Ovary (tissue), 3 donors: ENCODE data around the gene CNP.

ENCODE experiments used
- CTCF ChIP-seq, 3 donors: fragments of 450-650 bp in 2 of 3; fragments of 200-600 bp in 1 of 3; IDR thresholded peaks; one replicate each; pipeline versions ENCODE4 v1.5.1 to v1.8.0; 2016 to 2022; ENCODE audit warnings: antibody characterized with exemption in 3 of 3, mild to moderate bottlenecking in 1 of 3
- EP300 ChIP-seq: sonication (generic); formaldehyde crosslinking; IDR thresholded peaks from one replicate; pipeline ENCODE4 v1.6.1; 2017; ENCODE audit warnings: antibody characterized with exemption
- POLR2A ChIP-seq: fragments of 450-650 bp; IDR thresholded peaks from one replicate; pipeline ENCODE4 v1.6.1; 2017; ENCODE audit warnings: antibody characterized with exemption, mild to moderate bottlenecking, moderate library complexity
- donor health status: DM: no; HTN: no; CAD: no.

GRCh38 chr17:41944943-41945342 lies 21.7 kb upstream of the CNP start:
- TF ChIP-seq CTCF (IDR thresholded peaks at IDR 0.05): no peak
- TF ChIP-seq POLR2A: no peak
- TF ChIP-seq EP300: no peak
